ENCODE results near the gene EYA2.

DNA sequence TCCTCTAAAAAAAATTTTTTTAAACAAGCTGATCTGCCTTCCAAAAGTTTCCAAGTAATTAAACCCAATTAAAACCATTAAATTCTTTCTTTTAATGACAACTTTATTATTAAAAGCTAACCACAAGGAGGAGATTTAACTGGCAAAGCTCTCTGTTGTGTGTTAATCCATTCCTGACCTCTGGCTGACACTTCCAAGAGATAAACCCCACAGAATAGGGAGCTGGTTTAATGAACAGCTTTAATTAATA is 230.8 kb downstream of the EYA2 start:
- TF ChIP-seq, protein P1, sequence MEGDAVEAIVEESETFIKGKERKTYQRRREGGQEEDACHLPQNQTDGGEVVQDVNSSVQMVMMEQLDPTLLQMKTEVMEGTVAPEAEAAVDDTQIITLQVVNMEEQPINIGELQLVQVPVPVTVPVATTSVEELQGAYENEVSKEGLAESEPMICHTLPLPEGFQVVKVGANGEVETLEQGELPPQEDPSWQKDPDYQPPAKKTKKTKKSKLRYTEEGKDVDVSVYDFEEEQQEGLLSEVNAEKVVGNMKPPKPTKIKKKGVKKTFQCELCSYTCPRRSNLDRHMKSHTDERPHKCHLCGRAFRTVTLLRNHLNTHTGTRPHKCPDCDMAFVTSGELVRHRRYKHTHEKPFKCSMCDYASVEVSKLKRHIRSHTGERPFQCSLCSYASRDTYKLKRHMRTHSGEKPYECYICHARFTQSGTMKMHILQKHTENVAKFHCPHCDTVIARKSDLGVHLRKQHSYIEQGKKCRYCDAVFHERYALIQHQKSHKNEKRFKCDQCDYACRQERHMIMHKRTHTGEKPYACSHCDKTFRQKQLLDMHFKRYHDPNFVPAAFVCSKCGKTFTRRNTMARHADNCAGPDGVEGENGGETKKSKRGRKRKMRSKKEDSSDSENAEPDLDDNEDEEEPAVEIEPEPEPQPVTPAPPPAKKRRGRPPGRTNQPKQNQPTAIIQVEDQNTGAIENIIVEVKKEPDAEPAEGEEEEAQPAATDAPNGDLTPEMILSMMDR (IDR thresholded peaks at IDR 0.05): peak in 3 of 6 experiments; percentile 16 to 47 (median 39)
- no peak for TF ChIP-seq POLR2A (IDR thresholded peaks at IDR 0.05)
